GOT3 (cell line): ENCODE data around the gene WDR81.
A peak's percentile ranks its signal among the peaks of the same experiment; 100 is the strongest.

Source experiments
- DNase-seq: peaks from one replicate; lab custom pipeline; 2025; ENCODE audit warnings: mixed read lengths; lab: John Stamatoyannopoulos, UW

The WDR81 gene

DNA sequence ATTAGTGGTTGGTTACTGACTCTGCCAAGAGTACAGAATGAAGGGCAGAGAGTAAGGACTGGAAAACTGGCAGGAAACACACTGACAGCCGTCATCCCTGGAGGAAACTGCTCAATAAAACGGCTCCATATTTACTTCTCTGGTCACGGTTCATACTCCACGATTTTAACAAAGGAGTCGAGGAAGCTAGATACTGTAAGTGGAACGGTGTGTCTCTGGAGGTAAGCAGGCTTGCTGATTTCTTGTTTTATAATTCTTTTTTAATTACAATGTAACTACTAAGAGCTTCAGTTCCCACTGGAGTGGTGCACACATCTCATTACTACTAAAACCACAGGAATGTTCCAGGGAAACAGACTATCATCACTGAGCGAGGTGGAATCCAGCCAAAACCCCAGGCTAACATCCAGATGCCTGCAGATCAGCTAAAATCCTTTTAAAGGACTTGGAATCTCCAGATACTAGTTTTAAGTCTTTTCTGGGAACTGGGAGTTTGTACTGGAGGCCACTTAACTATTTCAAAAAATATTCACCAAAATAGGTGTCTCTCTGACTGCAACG lies 55.1 kb downstream of the WDR81 start:
- DNase-seq = no peak

DNA sequence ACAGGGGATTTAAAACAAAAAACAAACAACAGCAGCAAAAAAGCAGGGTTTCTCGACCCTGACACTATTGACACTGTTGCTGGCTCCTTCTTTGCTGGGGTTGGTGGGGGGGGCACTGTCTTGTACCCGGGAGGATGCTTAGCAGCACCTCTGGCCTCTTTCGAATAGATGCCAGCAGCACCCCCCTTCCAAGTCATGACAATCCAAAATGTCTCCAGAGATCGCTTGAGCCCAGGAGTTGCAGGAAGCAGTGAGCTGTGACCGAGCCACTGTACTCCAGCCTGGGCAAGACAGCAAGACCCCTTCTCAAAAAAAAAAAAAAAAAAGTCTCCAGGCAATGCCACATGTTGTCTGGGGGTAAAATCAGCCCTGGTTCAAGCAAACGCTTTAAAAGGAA lies 57.7 kb downstream of the WDR81 start:
- no peak for DNase-seq

DNA sequence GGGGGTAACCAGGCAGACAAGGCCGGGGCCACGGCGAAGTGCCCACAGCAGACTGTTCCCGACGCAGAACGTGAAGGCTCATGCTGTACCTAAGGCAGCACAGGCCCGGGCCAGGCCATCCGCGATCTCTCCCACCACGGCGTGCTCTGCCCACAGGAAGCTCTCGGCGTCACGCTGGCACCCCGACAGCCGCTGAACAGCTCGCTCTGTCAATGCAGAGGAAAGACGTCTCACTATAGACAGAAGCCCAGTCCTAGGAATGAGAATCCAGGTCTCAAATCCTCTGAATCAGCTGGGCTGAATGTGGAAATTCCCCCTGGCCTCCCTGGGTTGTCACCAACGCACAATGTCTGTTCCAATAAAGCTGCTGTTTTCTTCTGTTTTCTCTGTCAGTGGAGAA lies 58.8 kb downstream of the WDR81 start:
- DNase-seq = no peak

DNA sequence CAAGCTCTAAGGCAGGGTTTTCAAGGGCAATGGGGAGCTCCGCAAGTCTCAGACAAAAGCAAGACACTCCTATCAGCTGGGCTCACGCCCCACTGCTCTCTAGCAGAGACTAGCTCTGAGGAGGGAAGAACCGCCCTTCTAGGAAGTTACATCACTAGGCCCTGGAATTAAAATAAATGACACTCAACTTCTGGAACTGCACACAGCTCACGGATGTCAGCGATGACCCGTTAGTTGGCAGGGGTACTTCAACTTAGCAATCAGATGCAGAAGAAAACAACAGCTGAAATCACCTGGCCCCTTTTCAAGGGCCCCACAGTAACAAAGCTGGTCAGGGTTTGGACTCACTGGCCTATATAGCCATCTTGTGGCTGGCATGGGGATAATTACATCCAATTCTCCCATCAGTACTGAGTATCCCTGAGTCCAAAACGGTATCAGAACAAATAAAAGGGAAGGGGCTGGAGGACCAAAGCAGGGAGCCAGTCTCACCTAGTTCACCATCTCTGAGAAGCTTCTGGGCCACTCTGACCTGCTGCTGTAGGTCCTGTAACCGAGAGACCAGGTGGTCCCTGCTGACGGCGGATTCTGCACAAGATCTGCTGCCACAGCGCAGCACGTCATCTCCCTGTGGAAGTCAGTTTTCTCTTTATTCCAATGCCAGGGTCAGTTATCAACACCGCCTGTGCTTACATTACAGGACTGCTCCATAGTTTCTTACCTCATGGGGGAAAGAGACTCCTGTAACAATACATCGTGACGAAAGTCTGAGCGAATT lies 59.5 kb downstream of the WDR81 start:
- DNase-seq = no peak

DNA sequence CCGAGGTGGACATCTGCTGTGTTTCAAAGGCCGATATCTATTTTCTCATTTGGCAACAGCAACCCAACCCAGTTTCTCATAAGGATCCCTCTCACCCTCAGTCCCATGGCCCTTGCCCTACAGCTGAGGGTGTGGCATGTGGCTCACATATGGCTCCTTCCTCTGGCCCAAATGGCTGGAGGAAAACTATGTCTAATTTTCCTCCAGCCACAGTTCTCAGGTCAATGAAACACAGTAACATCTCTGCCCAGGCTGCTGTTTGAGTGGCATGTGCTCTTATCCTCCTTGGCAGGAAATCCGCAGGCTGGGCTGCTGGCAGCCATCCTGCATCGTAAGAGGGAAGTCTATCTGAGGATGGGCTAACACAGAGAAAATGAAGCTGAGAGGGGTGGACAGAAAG lies 61.4 kb downstream of the WDR81 start:
- DNase-seq = no peak

DNA sequence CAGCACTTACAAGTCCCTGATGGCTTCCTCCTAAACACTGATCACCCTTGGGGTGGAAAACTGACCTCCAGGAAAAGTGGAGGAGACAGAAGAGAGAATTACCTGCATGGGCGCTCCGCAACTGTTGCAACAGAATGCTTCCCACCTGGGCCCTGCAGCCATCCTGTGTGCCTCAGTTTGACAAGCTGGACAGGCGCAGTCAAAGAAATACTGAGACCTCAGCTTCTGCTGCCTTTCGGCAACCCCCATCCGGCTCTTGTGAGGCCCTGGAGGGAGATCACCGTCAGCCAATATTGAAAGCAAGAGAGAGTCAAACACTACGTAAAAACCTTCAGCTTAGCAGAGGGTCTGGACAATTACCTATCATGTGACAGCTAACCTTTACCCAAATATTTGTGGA lies 62.2 kb downstream of the WDR81 start:
- no peak for DNase-seq

DNA sequence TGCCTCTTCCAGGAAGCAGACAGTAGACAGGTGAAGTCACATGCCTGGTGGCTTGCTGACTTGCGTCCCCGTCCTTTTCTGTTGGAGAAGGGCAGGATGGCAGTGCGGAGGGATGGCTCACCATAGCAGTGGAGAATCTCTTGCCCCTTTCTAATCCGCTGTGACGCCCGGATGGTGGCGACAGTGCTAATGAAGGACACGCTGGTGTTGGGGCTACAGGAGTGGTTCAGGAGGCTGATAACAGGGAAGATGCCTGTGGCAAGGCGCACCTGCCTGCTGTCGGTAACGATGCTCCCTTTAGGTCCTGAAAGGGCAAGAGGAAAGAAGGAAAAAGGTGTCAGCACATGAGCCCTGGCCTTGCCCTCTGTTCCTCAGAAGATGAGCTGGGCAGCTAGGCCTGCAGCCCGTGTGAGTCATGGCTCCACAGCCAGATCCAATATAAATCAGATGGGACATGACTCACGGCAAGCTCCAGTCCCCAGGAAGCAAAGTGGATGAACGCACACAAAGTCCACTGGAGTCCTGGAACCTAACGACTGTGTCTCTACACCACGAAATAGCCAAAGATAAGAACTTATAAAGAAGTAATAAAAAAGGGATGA lies 62.9 kb downstream of the WDR81 start:
- DNase-seq = peak; percentile 54
